ENCODE measurements around the gene EML5. TPM values are rescaled to one million over a fixed set of nuclear protein-coding genes. Genes with fewer than 3 reads are reported as not detected.

EML5 gene
- total and polyA plus RNA-seq, 2 experiments from 2014 or later, result 0.18 to 1.6 TPM

GRCh38 chr14:88667555-88668273 is 125.0 kb downstream of the EML5 start:
- no peaks in the 10 kb centered on the region for H3F3A ChIP-seq (replicated peaks; ENCODE audit: low read depth)
- Mint-ChIP-seq H3K4me3 (no peak overlapping the region), H3K27me3 (ENCODE audit: insufficient read depth, low read depth, poor library complexity) (no peaks in the 10 kb centered on the region), H3K27ac (no peak overlapping the region), H3K4me1 (no peaks in the 10 kb centered on the region), H3K36me3 (ENCODE audit: low read depth) (no peaks in the 10 kb centered on the region), H3K9me3 (no peaks in the 10 kb centered on the region)
- no peaks in the 10 kb centered on the region for H3K27me3 ChIP-seq (ENCODE audit: insufficient read depth)
- peak; percentile 96 for ATAC-seq
- H2AFZ ChIP-seq, result peak overlapping the region; percentile 86
- peak; percentile 89 for DNase-seq (ENCODE audit: low spot score)
- no peaks in the 10 kb centered on the region for H4K20me1 ChIP-seq (replicated peaks; ENCODE audit: insufficient read depth)
- H3K4me3 ChIP-seq, result no peak overlapping the region
- TF ChIP-seq JUNB (IDR thresholded peaks at IDR 0.05; ENCODE audit: unreplicated experiment) (no peak), STAT1 (IDR thresholded peaks at IDR 0.05; ENCODE audit: unreplicated experiment) (no peak), ZNF462 (CRISPR knock-in tag; IDR thresholded peaks at IDR 0.05) (no peak), EZH2 (IDR thresholded peaks at IDR 0.05; ENCODE audit: low read depth, unreplicated experiment) (no peak), CTCF (conservative IDR thresholded peaks at IDR 0.05; ENCODE audit: low read depth in 2 of 2) (peak; percentile 84 to 92)
- H3K36me3 ChIP-seq (ENCODE audit: insufficient read depth), result no peaks in the 10 kb centered on the region
- H3K4me1 ChIP-seq (ENCODE audit: insufficient read depth), result no peaks in the 10 kb centered on the region
- no peak overlapping the region for H3K27ac ChIP-seq (ENCODE audit: low read depth)
- no peaks in the 10 kb centered on the region; the same call in 1 of the 2 replicates for H3K9me2 ChIP-seq (ENCODE audit: insufficient read depth)
- no peak overlapping the region for H3K4me2 ChIP-seq
- no peaks in the 10 kb centered on the region for H3K79me2 ChIP-seq (replicated peaks; ENCODE audit: insufficient read depth)

All from GM23338 (cell line).